Breast epithelium (tissue), 4 donors: Measurements from ENCODE around the gene CMKLR1. TPM values are rescaled to one million over a fixed set of nuclear protein-coding genes. Genes with fewer than 3 reads are reported as not detected.

Source experiments
- DNase-seq, 2 donors: peaks; one replicate each; pipeline ENCODE4 v3.0.0-alpha.2; 2019; ENCODE audit warnings: low spot score in 2 of 2
- H3K27ac ChIP-seq, 2 donors: fragments of 200-600 bp; sonication (generic) in 1 of 2; one replicate each; pipeline ENCODE4 v1.5.1; 2016 to 2019; ENCODE audit warnings: mild to moderate bottlenecking in 1 of 2
- H3K27me3 ChIP-seq, 2 donors: fragments of 200-600 bp; sonication (generic) in 1 of 2; one replicate each; pipeline versions ENCODE4 v1.5.1 to v1.6.0; 2017 to 2019; ENCODE audit warnings: control low read depth in 1 of 2, mild to moderate bottlenecking in 1 of 2
- H3K36me3 ChIP-seq: fragments of 200-600 bp; one replicate; pipeline ENCODE4 v1.5.1; 2019
- H3K4me1 ChIP-seq, 2 donors: fragments of 200-600 bp; sonication (generic); one replicate each; pipeline ENCODE4 v1.5.1; 2016 to 2019; ENCODE audit warnings: control low read depth in 1 of 2
- H3K4me3 ChIP-seq, 3 donors: fragments of 200-600 bp; sonication (generic); 1 replicate in 2 of 3; 2 replicates in 1 of 3; pipeline ENCODE4 v1.5.1; 2016 to 2019; ENCODE audit warnings: mild to moderate bottlenecking in 3 of 3, moderate library complexity in 2 of 3
- H3K9me3 ChIP-seq, 2 donors: fragments of 200-600 bp; sonication (generic) in 1 of 2; one replicate each; pipeline ENCODE4 v1.5.1; 2016 to 2019; ENCODE audit warnings: control low read depth in 1 of 2
- POLR2A ChIP-seq: fragments of 450-650 bp; IDR thresholded peaks from one replicate; pipeline ENCODE4 v1.6.1; 2016; ENCODE audit warnings: antibody characterized with exemption, mild to moderate bottlenecking, moderate library complexity
- POLR2AphosphoS5 ChIP-seq, 3 donors: sonication (generic); formaldehyde crosslinking; IDR thresholded peaks; one replicate each; pipeline ENCODE4 v1.6.1; 2017; ENCODE audit warnings: antibody characterized with exemption in 3 of 3
- intact Hi-C: fragments of 100-400 bp; cut with DNase I; formaldehyde crosslinking; loops from one replicate; pipeline ENCODE4 v1.15.1; 2023; ENCODE audit warnings: low total_unique reads
- total RNA-seq, 3 donors: library from RNA; depleted of rRNA; stranded (reverse); fragments of >200 nt; gene quantifications; one replicate each; pipeline ENCODE4 v1.1.0, GENCODE V29; 2016
- TF ChIP-seq, protein P1 (sequence below), 3 donors: fragments of 450-650 bp; IDR thresholded peaks; one replicate each; pipeline ENCODE4 v1.5.1; 2016 to 2017; ENCODE audit warnings: antibody characterized with exemption in 3 of 3, mild to moderate bottlenecking in 3 of 3, moderate library complexity in 3 of 3

Gene CMKLR1
- total RNA-seq, 3 donors from 2014 or later = 4.9 to 30.2 (median 9.1) TPM

DNA sequence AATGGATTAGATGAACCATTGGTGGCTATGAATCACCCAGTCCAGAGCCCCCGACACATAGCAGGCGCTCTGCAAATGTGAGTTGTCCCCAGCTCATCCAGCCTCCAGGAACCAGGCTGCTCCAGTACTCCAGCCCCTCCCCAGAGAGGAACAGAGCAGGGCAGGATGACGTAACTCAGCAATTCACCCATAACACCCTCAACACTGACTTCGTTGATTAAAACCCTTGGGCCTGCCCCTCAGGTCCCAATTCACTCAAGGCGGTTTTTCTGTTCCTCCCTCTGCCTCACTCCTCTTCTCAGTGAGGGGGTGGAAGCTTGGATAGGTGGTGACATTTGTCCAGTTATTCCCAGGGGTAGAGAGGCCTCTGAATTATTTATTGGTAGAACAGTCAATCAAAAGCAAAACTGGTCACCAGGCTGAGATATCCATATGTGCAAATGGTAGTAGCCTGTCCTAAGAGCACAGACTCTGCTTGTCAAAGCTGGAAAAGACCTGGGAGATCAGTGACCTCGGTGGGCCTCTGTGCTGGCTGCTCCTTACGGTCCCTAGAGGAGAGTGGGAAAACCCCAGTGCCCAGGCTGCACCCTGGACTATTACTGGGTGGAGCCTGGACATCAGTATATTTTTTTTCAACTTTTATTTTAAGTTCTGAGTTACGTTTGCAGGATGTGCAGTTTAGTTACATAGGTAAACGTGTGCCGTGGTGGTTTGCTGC is 97.0 kb downstream of the CMKLR1 start:
- intact Hi-C loops = no loop called here
- H3K9me3 ChIP-seq = no peaks in the 10 kb centered on the region
- H3K4me3 ChIP-seq = no peak overlapping the region
- H3K36me3 ChIP-seq = no peaks in the 10 kb centered on the region
- TF ChIP-seq POLR2AphosphoS5 (IDR thresholded peaks at IDR 0.05) = no peak
- TF ChIP-seq, protein P1, sequence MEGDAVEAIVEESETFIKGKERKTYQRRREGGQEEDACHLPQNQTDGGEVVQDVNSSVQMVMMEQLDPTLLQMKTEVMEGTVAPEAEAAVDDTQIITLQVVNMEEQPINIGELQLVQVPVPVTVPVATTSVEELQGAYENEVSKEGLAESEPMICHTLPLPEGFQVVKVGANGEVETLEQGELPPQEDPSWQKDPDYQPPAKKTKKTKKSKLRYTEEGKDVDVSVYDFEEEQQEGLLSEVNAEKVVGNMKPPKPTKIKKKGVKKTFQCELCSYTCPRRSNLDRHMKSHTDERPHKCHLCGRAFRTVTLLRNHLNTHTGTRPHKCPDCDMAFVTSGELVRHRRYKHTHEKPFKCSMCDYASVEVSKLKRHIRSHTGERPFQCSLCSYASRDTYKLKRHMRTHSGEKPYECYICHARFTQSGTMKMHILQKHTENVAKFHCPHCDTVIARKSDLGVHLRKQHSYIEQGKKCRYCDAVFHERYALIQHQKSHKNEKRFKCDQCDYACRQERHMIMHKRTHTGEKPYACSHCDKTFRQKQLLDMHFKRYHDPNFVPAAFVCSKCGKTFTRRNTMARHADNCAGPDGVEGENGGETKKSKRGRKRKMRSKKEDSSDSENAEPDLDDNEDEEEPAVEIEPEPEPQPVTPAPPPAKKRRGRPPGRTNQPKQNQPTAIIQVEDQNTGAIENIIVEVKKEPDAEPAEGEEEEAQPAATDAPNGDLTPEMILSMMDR (IDR thresholded peaks at IDR 0.05) = no peak
- no peak for TF ChIP-seq POLR2A
- H3K27me3 ChIP-seq = peaks cover 0 to 3% of the 10 kb centered on the region in 2 donors
- H3K4me1 ChIP-seq = no peaks in the 10 kb centered on the region
- no peak for DNase-seq
- no peak overlapping the region for H3K27ac ChIP-seq

DNA sequence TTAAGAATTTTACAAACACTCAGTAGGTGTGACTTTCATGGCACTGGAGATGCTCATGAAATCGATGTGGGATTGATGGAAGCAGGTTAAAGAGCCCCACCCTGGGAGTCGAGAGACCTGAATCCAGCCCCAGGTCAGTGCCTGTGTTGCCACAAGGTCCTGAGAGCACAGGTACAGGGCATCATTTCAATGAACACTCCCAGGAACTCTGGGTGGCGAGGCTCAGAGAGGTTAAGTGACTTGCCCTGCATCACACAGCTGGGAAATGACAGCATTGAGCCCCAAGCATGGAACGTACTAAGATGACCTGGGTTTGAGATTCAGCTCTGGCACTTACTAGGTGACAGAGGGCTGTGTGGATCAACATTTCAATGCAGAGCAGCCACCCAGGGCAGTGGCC is 98.2 kb downstream of the CMKLR1 start:
- peaks cover 0 to 3% of the 10 kb centered on the region in 2 donors for H3K27me3 ChIP-seq
- H3K4me3 ChIP-seq = no peak overlapping the region
- no peak overlapping the region for H3K27ac ChIP-seq
- no peak for TF ChIP-seq POLR2AphosphoS5 (IDR thresholded peaks at IDR 0.05)
- no peak for TF ChIP-seq POLR2A
- TF ChIP-seq, protein P1 (IDR thresholded peaks at IDR 0.05) = no peak
- no peaks in the 10 kb centered on the region for H3K36me3 ChIP-seq
- no peaks in the 10 kb centered on the region for H3K9me3 ChIP-seq
- intact Hi-C loops = no loop called here
- H3K4me1 ChIP-seq = no peaks in the 10 kb centered on the region
- no peak for DNase-seq

DNA sequence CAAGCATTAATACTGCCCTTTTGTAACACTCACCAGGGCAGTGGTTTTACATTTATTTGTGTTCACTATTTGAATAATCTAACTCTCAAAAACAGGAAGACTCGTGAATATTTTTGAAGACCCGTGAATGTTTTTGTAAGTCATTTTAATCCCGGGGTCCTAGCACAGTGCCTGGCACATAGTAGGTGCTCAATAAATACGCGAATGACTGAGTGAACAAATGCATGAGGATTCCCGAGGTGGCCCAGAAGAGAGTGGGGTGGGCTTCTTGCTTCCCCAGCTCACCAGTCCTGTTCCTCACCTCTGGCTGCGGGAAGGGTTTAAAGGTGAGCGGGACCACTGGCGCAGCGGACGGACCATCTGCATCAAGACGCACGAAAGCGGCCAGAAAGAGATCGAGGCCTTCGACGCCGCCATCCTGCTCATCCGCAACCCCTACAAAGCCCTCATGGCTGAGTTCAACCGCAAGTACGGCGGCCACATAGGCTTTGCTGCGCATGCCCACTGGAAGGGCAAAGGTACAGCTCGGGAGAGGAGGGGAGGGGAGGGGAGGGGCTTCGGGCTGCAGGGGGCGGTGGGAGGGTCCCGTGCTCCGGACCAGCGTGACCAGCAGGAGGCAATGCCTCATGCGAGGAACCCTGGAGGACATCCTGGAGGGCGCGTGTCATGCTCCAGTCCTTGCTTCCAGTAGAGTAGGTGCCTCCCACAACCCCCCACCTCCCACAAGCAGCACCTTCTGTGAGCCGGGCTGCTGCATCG is 98.9 kb downstream of the CMKLR1 start:
- no peak for DNase-seq
- Histone ChIP-seq H3K9me3 (no peaks in the 10 kb centered on the region), H3K4me3 (no peak overlapping the region), H3K4me1 (no peaks in the 10 kb centered on the region), H3K27me3 (peaks cover 0 to 3% of the 10 kb centered on the region in 2 donors), H3K27ac (no peak overlapping the region), H3K36me3 (no peaks in the 10 kb centered on the region)
- TF ChIP-seq POLR2A (no peak), POLR2AphosphoS5 (IDR thresholded peaks at IDR 0.05) (no peak)
- intact Hi-C loops = no loop called here

DNA sequence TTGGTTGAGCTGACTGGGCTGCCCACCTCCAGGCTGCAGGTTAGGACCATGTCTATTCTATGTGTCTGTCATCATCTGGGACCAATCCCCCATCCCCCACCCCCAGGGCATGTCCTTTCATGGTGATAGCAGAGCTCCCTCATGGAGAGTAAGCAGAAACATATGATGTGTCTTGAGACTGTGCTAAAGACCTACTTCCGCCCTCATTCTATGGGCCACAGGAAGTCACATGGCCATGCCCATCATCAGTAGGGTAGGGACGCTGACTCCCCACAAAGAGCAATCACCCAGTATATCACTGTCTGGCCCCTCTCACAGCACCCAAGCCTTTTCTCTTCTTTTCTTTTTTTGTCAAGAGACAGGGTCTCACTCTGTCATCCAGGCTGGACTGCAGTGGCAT is 99.7 kb downstream of the CMKLR1 start:
- Histone ChIP-seq H3K4me1 (no peaks in the 10 kb centered on the region), H3K9me3 (no peaks in the 10 kb centered on the region), H3K27ac (no peak overlapping the region), H3K4me3 (no peak overlapping the region), H3K27me3 (peaks cover 0 to 3% of the 10 kb centered on the region in 2 donors), H3K36me3 (no peaks in the 10 kb centered on the region)
- intact Hi-C loops = no loop called here
- TF ChIP-seq, protein P1 (IDR thresholded peaks at IDR 0.05) = no peak
- TF ChIP-seq POLR2AphosphoS5 (IDR thresholded peaks at IDR 0.05) (no peak), POLR2A (no peak)
- DNase-seq = no peak

DNA sequence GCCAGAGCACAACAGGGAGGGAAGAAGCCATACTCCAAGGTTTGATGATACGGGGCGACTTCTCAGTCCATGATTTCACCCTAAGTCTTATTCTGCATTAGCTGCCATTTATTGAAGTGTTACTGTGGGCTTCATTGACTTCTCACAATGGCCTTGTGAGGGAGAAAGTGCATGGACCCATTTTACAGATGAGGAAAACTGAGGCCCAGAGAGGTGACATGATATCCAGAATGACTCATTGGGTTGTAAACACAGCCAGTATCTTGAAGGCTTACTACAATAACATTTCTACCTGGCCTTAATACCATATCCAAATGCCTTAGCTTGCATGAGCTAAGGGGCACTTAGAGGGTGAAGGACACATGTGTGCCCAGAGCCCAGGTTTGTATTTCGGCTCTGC is 100.6 kb downstream of the CMKLR1 start:
- TF ChIP-seq POLR2A = no peak
- TF ChIP-seq, protein P1 (IDR thresholded peaks at IDR 0.05) = no peak
- TF ChIP-seq POLR2AphosphoS5 (IDR thresholded peaks at IDR 0.05) = no peak
- no peaks in the 10 kb centered on the region for H3K4me1 ChIP-seq
- H3K27me3 ChIP-seq = peaks cover 0 to 3% of the 10 kb centered on the region in 2 donors
- intact Hi-C loops = no loop called here
- no peak overlapping the region for H3K4me3 ChIP-seq
- no peak for DNase-seq
- no peak overlapping the region for H3K27ac ChIP-seq
- H3K36me3 ChIP-seq = no peaks in the 10 kb centered on the region
- H3K9me3 ChIP-seq = no peaks in the 10 kb centered on the region

Other genes starting within 250 kb of the CMKLR1 start
- gene WSCD2, start 210.0 kb downstream of the CMKLR1 start, total RNA-seq = under 1 TPM; 0.33 to 0.48 (median 0.44) TPM
- 1 to 10 TPM; 7.0 to 8.5 (median 8.0) TPM for gene FICD, start 176.0 kb upstream of the CMKLR1 start, total RNA-seq
- 10 to 100 TPM; 49.8 to 62.9 (median 60.2) TPM for gene SART3, start 221.9 kb upstream of the CMKLR1 start, total RNA-seq
- 100 to 1,000 TPM; 220 to 328 (median 227) TPM for gene ISCU, start 223.3 kb upstream of the CMKLR1 start, total RNA-seq